Measurements from ENCODE around the gene ACAT2. TPM values are rescaled to one million over a fixed set of nuclear protein-coding genes. Genes with fewer than 3 reads are reported as not detected.
"Not testable (repeated sequence)": the region's sequence is repeated elsewhere in the genome, so short reads cannot be mapped to it uniquely, and the experiment has no call there.

ACAT2 gene
- total and polyA plus RNA-seq, 3 donors from 2014 or later, result 15.8 to 45.9 (median 17.1) TPM

DNA sequence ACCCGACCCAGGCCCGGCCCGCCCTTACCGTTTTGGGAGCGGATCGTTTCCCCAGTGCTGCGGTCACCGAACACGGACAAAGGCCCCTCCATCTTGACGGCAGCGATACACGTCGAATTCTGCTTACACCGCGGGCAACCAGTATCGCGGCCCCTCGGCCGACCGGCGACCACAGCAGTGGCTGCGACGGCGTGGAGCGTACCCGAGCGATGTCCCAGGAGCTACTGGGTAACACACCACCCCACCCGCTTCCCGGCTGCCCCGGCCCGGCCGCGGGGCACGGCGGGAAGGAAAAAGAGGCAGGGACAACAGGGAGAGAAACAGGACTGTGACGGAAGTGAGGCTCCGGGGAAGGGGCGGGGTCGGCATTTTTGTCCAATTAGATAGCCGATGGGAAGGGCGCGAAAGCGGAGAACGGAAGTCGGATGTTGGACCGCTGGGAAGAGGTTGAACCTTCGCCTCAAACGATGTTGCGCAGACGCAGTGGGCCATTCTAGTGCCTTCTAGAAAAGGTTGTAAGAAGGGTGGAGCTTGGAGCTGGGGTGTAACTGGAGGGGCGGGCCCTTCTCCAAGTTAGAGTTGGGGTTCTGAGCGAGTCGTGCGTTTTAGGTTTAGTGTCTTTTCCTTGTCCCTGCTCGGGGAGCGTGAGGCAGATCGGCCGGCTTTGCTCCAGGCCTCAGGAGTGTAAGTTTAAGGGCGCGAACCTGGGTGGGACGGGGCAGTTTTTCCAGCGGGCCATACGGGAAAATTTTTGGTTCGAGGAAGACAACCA, 27.7 kb downstream of the ACAT2 start, which contains the start of gene TCP1:
Gene TCP1 (minus strand): TSS at position 226 of the 772 bp plus-strand sequence. CDS start 134 bp downstream, at position 92.
- intact Hi-C loops (cut with DNase I; ENCODE audit: low total_unique reads), result no loop called here
- DNase-seq, result peak; percentile 100
- H3K4me3 ChIP-seq, result peak within 1 kb of the TSS; percentile 77 to 99
- peaks cover 13% of the 10 kb centered on the region for H3K4me1 ChIP-seq
- 0 to 1% methylated on average over 32 to 64 of the region's 64 CpGs for WGBS, 2 donors
- H3K36me3 ChIP-seq (ENCODE audit: low read depth, missing control alignments), result no peaks in the 10 kb centered on the region
- TF ChIP-seq, protein P1, sequence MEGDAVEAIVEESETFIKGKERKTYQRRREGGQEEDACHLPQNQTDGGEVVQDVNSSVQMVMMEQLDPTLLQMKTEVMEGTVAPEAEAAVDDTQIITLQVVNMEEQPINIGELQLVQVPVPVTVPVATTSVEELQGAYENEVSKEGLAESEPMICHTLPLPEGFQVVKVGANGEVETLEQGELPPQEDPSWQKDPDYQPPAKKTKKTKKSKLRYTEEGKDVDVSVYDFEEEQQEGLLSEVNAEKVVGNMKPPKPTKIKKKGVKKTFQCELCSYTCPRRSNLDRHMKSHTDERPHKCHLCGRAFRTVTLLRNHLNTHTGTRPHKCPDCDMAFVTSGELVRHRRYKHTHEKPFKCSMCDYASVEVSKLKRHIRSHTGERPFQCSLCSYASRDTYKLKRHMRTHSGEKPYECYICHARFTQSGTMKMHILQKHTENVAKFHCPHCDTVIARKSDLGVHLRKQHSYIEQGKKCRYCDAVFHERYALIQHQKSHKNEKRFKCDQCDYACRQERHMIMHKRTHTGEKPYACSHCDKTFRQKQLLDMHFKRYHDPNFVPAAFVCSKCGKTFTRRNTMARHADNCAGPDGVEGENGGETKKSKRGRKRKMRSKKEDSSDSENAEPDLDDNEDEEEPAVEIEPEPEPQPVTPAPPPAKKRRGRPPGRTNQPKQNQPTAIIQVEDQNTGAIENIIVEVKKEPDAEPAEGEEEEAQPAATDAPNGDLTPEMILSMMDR (IDR thresholded peaks at IDR 0.05), result no peak
- peak; percentile 94 for TF ChIP-seq POLR2A (IDR thresholded peaks at IDR 0.05)
- no peaks in the 10 kb centered on the region for H3K9me3 ChIP-seq
- H3K27me3 ChIP-seq, result no peaks in the 10 kb centered on the region
- H3K27ac ChIP-seq, result peak within 1 kb of the TSS; percentile 97 to 100

DNA sequence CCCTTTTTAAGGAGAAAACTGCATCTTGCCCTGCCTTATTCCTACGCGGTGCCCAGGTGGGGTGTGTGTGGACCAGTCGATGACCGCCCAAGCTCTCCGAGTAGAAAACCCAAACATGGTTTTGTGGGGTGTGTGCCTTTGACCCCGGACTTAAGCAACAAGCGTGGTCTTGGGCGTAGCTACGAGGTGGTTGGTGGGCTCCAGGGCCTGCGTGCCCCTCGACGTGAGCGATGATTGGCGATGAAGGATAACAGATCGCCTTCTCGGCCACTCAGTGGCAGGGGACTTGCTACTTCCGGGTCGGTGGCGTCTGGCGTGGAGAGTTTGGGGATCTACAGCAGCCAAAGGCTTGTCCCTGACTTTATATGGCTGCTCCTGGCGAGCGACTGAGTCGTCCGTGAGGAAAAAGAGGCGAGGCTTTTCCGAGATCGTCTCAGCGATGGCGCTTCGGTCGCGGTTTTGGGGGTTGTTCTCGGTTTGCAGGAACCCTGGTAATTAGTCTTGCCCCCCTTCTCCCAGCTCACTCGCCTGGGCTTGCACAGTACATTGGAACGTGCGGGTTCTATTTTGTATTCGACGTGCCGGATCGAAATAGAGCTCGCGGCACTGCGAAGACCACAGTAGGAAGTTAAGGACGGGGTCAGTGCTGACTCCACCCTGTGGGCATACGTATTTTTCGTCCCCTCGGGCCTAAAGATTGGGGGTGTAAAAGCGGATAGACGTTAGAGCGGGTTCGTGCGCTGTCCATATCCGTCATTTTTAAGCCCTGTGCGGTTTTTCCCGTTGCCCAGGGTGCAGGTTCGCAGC, 28.5 kb downstream of the ACAT2 start, which contains the start of gene MRPL18:
Gene MRPL18 (plus strand): TSS at position 319 of the 807 bp plus-strand sequence. CDS start 121 bp downstream, at position 440.
- peaks cover 13% of the 10 kb centered on the region for H3K4me1 ChIP-seq
- no peaks in the 10 kb centered on the region for H3K36me3 ChIP-seq (ENCODE audit: low read depth, missing control alignments)
- WGBS, 2 donors, result 0 to 1% methylated on average over 26 to 54 of the region's 56 CpGs

GRCh38 chr6:159790956-159791598, 29.2 kb downstream of the ACAT2 start:
- Histone ChIP-seq H3K4me1 (peaks cover 13% of the 10 kb centered on the region), H3K4me3 (peak overlapping the region; percentile 77 to 99), H3K27ac (peak overlapping the region; percentile 97 to 100), H3K27me3 (no peaks in the 10 kb centered on the region), H3K9me3 (no peaks in the 10 kb centered on the region), H3K36me3 (ENCODE audit: low read depth, missing control alignments) (no peaks in the 10 kb centered on the region)
- peak; percentile 16 for DNase-seq
- no peak for TF ChIP-seq POLR2A (IDR thresholded peaks at IDR 0.05)
- TF ChIP-seq, protein P1 (IDR thresholded peaks at IDR 0.05), result no peak
- intact Hi-C loops (cut with DNase I; ENCODE audit: low total_unique reads), result no loop called here
- WGBS, 2 donors, result 11 to 13% methylated on average over 18 of the region's 18 CpGs

More for the DNA sequence above, 28.5 kb downstream of the ACAT2 start, which contains the start of gene MRPL18:
- peak within 1 kb of the TSS; percentile 97 to 100 for H3K27ac ChIP-seq
- intact Hi-C loops (cut with DNase I; ENCODE audit: low total_unique reads), result no loop called here
- peak; percentile 71 for TF ChIP-seq POLR2A (IDR thresholded peaks at IDR 0.05)
- TF ChIP-seq, protein P1 (IDR thresholded peaks at IDR 0.05), result no peak
- no peaks in the 10 kb centered on the region for H3K9me3 ChIP-seq
- DNase-seq, result peak; percentile 98
- no peaks in the 10 kb centered on the region for H3K27me3 ChIP-seq
- H3K4me3 ChIP-seq, result peak within 1 kb of the TSS; percentile 77 to 99

GRCh38 chr6:159794976-159795375, 33.1 kb downstream of the ACAT2 start:
- H3K27ac ChIP-seq; H3K36me3 ChIP-seq (ENCODE audit: low read depth, missing control alignments); intact Hi-C loops (cut with DNase I; ENCODE audit: low total_unique reads); DNase-seq; H3K27me3 ChIP-seq; H3K9me3 ChIP-seq; H3K4me1 ChIP-seq; H3K4me3 ChIP-seq: not testable (repeated sequence)
- WGBS, 2 donors, result 62 to 75% methylated on average over 8 of the region's 8 CpGs

All from testis (tissue), 3 donors.